Myocyte (in vitro differentiated cells): ENCODE results near the gene TGFB2. TPM values are rescaled to one million over a fixed set of nuclear protein-coding genes. Genes with fewer than 3 reads are reported as not detected.
A peak's percentile ranks its signal among the peaks of the same experiment; 100 is the strongest.

Experiments
- DNase-seq: peaks from one replicate; pipeline ENCODE4 v3.0.0-alpha.2; 2012; ENCODE audit warnings: low read depth
- total RNA-seq: library from RNA; depleted of rRNA; stranded (reverse); fragments of >200 nt; gene quantifications from 2 replicates; pipeline ENCODE4 v1.2.3, GENCODE V29; 2014

TGFB2 gene
- total RNA-seq, 1 donor from 2014 or later, result 18.4 TPM

DNA sequence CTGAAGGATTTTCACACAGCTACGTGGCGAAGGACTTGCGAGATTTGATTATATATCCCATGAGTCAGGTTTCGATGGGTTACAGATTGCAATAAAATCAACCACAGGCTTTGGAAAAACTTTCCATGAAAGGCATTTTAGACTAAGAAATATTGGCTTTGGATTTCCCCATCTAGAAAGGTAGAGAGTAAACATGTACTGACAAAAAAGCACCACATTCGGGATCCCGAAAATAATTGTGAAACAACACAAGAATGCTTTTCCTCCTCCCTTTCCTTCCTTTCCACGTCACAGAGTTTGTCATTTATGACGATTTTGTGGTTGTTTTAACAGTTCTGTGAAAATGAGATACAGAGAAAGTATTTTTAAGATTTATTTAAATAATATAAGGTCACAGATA is 38.5 kb downstream of the TGFB2 start:
- no peak for DNase-seq

- DNase-seq, result peak; percentile 93
Observed at GRCh38 chr1:218384581-218384993, 39.5 kb downstream of the TGFB2 start.

DNA sequence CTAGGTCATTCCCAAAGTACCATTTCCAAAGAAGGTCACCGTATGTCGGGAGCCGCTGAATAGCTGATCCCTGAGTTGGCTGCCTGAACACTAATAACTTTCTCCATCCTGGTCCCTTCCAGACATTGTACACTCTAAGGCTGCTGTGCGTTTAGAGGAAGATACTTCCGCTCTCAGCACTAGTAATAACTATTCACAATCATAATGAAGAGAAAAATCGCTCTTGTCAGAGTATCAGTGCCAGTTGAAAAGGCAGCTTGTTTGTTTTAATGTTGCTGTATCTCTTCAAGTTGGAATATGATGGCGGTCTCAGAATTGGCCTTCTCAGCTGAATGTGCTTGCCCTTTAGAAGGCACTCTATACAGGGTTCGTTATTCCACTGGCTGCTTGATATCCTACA is 43.5 kb downstream of the TGFB2 start:
- no peak for DNase-seq

GRCh38 chr1:218390618-218391017 is 45.5 kb downstream of the TGFB2 start:
- DNase-seq, result no peak

- no peak for DNase-seq
Observed at GRCh38 chr1:218392780-218393179, 47.6 kb downstream of the TGFB2 start.

DNA sequence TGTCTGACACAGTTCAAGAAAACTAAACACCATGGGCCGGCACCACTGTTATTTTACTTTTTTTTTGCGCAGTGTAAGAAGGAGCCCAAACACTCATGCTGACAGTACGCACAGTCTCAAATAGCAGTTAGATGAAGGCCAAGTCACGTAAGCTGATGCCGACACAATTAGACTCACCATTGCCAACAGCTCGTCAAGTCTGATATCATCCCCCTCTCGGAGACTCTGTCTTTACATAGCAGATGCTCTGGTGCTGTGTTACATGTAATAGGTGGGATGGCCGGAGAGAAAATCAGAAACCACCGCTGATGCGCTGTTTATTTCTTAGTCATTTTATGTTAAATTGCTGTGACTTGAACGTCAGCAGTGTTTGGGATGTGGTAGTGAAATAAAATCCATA is 49.3 kb downstream of the TGFB2 start:
- peak; percentile 78 for DNase-seq

DNA sequence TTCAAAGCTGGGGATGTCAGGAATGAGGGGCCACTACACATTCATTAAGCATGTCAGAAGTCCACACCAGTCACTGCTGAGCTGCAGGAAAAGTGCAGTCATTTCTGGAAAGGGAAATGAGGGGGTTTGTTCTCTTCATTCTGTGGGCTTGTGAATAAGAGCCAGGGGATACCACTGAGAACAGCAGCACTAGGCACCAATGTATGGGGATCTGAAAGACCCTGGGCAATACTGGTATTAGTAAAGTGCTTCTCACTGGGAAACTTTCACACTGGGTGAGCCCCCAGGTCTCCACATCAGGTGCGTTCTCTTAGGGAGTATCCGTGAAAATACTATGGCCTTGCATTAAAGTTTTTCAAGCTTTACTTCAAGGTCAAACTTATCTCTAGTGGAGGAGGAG is 49.9 kb downstream of the TGFB2 start:
- no peak for DNase-seq

DNA sequence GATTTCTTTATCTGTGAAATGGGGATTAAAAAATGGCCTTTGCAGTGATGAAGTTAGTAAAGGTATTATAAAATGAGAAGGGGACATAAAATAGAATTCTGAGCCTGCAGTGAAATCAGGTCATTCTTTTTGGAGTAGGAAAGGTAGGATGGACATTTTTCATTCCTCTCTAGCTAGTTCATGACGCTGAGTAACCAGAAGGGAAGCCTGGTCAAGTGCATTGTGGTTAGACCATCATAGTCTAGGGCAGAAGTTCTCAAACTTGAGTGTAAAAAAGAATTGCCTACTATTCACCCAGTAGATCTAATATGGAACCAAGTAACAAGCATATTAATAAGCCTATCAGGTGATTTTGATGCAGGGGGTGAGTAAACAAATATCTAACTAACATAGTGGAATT is 50.8 kb downstream of the TGFB2 start:
- DNase-seq, result no peak

GRCh38 chr1:218397752-218398339 is 52.7 kb downstream of the TGFB2 start:
- DNase-seq, result no peak

DNA sequence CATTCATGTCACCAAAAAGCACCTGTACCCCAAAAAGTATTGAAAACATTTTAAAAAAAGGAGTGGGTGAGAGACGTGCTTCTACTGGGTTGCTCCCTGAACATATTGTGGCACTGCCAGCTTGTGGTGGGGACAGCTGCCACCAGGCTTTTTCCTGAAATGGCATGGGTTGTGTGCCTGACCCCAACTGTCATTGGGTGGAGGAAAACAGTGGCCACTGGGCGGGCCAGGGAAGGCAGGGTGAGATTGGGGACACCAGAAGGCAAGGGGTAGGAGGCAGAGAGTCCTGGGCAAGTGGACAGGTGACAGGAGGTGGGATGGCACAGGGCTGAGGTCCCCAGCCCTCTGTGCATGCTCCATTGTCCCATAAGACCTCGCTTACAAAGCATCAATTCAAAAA is 55.5 kb downstream of the TGFB2 start:
- DNase-seq, result peak; percentile 52

GRCh38 chr1:218401441-218401997 is 56.4 kb downstream of the TGFB2 start:
- DNase-seq, result no peak

GRCh38 chr1:218401998-218402785 is 57.1 kb downstream of the TGFB2 start:
- DNase-seq, result peak; percentile 49

GRCh38 chr1:218402786-218403120 is 57.6 kb downstream of the TGFB2 start:
- peak; percentile 34 for DNase-seq

DNA sequence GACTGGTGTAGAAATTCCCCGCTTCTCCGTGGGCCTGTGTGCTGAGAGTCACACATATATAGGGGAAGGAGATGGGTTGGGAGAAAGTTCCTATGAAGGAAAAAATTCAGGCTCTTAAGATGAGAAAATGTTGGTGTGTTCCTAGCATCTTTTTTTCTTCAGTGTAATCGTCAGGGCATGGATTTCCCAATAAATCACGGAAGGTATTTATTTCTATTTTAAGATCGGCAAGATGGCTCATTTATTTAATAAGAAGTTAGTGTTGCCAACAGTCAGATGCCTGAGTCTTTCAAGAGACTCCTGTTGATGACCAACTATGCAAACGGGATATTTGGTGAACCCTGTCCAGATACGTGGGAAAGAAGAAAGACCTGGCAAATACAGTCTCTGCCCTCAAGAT is 58.2 kb downstream of the TGFB2 start:
- no peak for DNase-seq

DNA sequence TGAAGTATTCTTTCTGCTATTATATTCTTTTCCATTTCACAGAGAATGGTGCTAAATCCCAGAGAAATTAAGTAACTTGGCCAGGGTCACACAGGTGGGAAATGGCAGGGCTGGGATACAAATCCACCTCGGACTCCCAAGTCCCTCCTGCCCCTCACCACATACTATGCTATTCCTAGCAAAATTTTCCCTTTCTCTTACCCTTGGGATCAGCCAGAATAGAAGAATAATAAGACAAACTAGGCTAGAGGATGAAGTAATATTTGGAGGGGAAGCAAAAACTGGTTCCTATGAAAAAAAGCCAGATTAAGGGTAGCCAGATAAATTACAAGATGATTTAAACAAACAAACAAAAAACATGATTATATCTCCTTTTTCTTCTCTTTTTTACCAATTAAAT is 62.5 kb downstream of the TGFB2 start:
- DNase-seq, result no peak

GRCh38 chr1:218408135-218408534 is 63.0 kb downstream of the TGFB2 start:
- no peak for DNase-seq

- no peak for DNase-seq
Observed at GRCh38 chr1:218408942-218409341, 63.8 kb downstream of the TGFB2 start.

DNA sequence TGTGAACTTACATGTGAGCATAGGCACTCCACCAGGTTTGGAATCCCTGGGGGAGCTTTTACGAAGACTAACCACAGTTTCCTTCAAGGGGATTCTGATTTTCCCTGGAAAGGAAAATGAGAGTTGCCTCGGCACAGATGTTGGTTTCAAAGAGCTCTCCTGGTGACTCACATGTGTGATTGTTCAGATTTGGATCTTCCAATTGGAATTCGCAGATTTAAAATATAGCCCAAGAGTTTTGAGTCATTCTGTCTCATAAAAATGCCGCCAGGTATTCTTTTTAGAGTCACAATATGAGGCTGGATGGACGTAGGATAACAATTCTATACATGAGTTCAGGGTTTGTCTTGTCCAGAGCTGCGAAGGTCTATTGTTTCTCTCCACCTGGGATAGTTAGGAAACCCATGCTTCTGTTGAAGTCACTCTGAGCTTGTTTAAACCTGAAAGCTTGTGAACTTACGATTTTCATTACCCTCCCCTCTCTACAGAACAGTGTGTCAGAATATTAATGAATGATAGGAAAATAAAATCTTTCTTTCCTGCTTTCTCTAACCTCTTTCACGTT is 64.9 kb downstream of the TGFB2 start:
- no peak for DNase-seq

DNA sequence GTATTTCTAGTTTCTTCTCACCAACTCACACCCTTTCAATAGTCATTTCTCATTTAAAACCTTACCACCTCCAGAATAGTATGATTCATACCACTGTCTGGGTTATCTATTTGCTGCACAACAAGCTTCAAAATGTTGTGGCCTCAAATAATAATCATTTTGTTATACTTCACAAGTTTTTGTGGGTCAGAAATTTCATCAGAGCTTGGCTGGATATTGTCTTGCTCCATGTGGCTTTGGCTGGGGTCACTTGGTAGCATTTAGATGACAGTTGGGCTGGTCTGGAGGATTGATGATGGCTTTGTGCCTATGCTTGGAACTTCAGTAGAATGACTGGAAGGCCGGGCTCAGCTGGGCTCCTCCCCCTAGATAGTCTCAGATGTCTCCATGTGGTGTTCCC is 66.0 kb downstream of the TGFB2 start:
- no peak for DNase-seq

DNA sequence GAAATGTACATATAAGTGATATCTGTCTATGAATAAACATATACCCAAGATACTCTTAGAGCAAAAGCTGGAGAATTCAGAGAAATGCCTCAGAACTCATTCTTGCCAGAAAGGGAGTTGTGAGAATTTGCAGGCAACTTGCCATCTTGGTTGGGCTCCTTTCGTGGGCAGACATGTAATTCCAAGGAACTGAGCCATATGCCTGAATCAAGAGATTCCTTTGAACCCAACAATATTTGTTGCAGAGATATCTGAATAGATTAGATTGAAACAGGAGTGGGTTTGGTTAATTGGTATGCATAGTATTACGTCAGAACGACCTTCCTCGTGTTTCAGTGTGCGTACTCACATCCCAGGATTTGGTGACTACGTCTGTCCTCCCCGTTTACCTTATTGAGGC is 67.0 kb downstream of the TGFB2 start:
- DNase-seq, result no peak

- no peak for DNase-seq
Observed at GRCh38 chr1:218413179-218413578, 68.0 kb downstream of the TGFB2 start.

GRCh38 chr1:218414060-218414728 is 69.1 kb downstream of the TGFB2 start:
- no peak for DNase-seq
